ENCODE results near the gene RBFOX1. TPM values are rescaled to one million over a fixed set of nuclear protein-coding genes. Genes with fewer than 3 reads are reported as not detected.

The RBFOX1 gene
- total and polyA plus RNA-seq, 10 of the 15 experiments (the other 5 are each of a cell fraction or from before 2014, with no cell fraction given), result 0.87 TPM; not detected in 9

GRCh38 chr16:7646821-7647500 lies 314.3 kb downstream of the RBFOX1 start:
- intact Hi-C loops (cut with micrococcal nuclease; ENCODE audit: unreplicated experiment), result no loop called here
- ChIA-PET RAD21 (ENCODE audit: unreplicated experiment) (no interaction called here), POLR2A (no interaction called here), CTCF (no interaction called here), SMC1A (ENCODE audit: uncharacterized antibody, unreplicated experiment) (no interaction called here)
- Histone ChIP-seq H3K27me3 (replicated peaks in 1 of 2; ENCODE audit: control insufficient read depth in 2 of 2, insufficient read depth in 2 of 2, low read length in 1 of 2) (no peaks in the 10 kb centered on the region), H4K20me1 (ENCODE audit: control insufficient read depth, insufficient read depth) (no peaks in the 10 kb centered on the region), H3K4me2 (ENCODE audit: control insufficient read depth, insufficient read depth) (no peak overlapping the region), H2AFZ (ENCODE audit: control insufficient read depth, low read depth, low read length) (no peak overlapping the region), H3K4me3 (no peak overlapping the region), H3K9me3 (replicated peaks; ENCODE audit: control insufficient read depth, insufficient read depth, low read length) (no peaks in the 10 kb centered on the region; the same call in 2 of the 3 replicates), H3K79me2 (ENCODE audit: control insufficient read depth, insufficient read depth, low read length) (no peaks in the 10 kb centered on the region), H3K36me3 (ENCODE audit: control insufficient read depth in 2 of 2, insufficient read depth in 2 of 2, low read length in 1 of 2) (no peaks in the 10 kb centered on the region), H3K4me1 (ENCODE audit: control insufficient read depth, insufficient read depth, low read length) (no peaks in the 10 kb centered on the region), H3K27ac (ENCODE audit: control insufficient read depth, insufficient read depth) (no peak overlapping the region), H3K9ac (ENCODE audit: control insufficient read depth, insufficient read depth, low read length) (no peak overlapping the region)
- DNase-seq (ENCODE audit: low read depth, low spot score) (no peak), FAIRE-seq (no peak), ATAC-seq (no peak)
- in situ Hi-C loops (cut with MboI), result no loop called here
- no peak for TF ChIP-seq IRF4 (IDR thresholded peaks at IDR 0.05; ENCODE audit: low read depth, low read length)
- TF ChIP-seq JUNB (IDR thresholded peaks at IDR 0.05), result no peak
- TF ChIP-seq CHD2 (IDR thresholded peaks at IDR 0.05; ENCODE audit: borderline replicate concordance, low read depth, low read length), result no peak
- TF ChIP-seq MYB (IDR thresholded peaks at IDR 0.05; ENCODE audit: borderline replicate concordance, low read depth, low read length), result no peak
- TF ChIP-seq HDAC2 (IDR thresholded peaks at IDR 0.05), result no peak
- TF ChIP-seq TAF1 (IDR thresholded peaks at IDR 0.05; ENCODE audit: borderline replicate concordance, low read depth, low read length), result no peak
- no peak for TF ChIP-seq ZBED1 (IDR thresholded peaks at IDR 0.05; ENCODE audit: borderline replicate concordance)
- no peak for TF ChIP-seq TCF7 (IDR thresholded peaks at IDR 0.05; ENCODE audit: borderline replicate concordance)
- no peak for TF ChIP-seq HCFC1 (IDR thresholded peaks at IDR 0.05; ENCODE audit: low read length)
- no peak for TF ChIP-seq SUZ12 (IDR thresholded peaks at IDR 0.05; ENCODE audit: unreplicated experiment)
- TF ChIP-seq MEF2B (IDR thresholded peaks at IDR 0.05; ENCODE audit: partially characterized antibody, poor library complexity, severe bottlenecking), result no peak
- no peak for TF ChIP-seq CHD1 (IDR thresholded peaks at IDR 0.05; ENCODE audit: low read depth, low read length)
- no peak for TF ChIP-seq EGR1 (IDR thresholded peaks at IDR 0.05; ENCODE audit: borderline replicate concordance in 1 of 2, low read depth in 2 of 2, low read length in 2 of 2)
- TF ChIP-seq EZH2 (IDR thresholded peaks at IDR 0.05; ENCODE audit: borderline replicate concordance, control insufficient read depth, low read depth, low read length), result no peak
- no peak for TF ChIP-seq FOXM1 (IDR thresholded peaks at IDR 0.05; ENCODE audit: low read depth, low read length)
- BruUV-seq (replicated peaks), result no TSS peak
- 11% methylated on average over 7 of the region's 7 CpGs for whole genome bisulfite sequencing (ENCODE audit: insufficient coverage, insufficient replicate concordance, low lambda C conversion rate, missing lambda C conversion rate)

Data from GM12878 (cell line).